HG03175 (cell line): Measurements from ENCODE around the gene STUM.
"Not testable (repeated sequence)": the region's sequence is repeated elsewhere in the genome, so short reads cannot be mapped to it uniquely, and the experiment has no call there.

ENCODE experiments used
- ATAC-seq: cut with Tn5 transposase; IDR thresholded peaks from one replicate; pipeline ENCODE4 v1.9.1; 2021; ENCODE audit warnings: mild to moderate bottlenecking, moderate library complexity; ENCODE audit not compliant: unreplicated experiment

STUM gene

DNA sequence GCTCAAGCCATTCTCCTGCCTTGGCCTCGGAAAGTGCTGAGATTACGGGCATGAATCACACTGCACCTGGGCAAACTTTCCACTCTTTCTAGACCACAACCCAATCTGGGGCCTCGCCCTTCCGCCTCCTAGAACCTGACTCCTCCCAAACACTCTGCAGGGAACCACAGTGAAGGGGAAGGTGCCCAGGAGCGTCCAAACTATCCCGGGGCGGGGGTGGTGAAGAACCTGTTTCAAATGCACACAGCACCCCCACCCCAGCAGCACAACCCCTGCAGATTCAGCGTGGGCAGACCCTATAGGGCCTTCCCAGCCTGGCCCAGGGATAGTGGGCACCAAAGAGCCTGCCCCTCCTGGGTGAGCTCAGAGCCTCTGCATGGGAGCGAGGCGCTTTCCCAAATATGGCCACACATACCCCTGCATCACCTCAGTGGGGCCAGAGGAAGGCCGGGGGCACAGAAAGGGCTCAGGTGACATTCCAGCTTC lies 86.9 kb downstream of the STUM start:
- no peak for ATAC-seq

DNA sequence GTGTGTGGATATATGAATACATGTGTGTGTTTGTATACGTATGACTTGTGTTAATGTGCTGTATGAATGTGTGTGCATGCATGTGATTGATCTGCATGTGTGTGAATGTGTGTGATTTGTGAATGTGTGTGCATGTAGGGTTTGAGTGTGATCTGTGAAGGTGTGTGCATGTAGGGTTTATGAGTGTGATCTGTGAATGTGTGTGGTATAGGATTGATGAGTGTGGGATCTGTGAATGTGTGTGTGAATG lies 88.2 kb downstream of the STUM start:
- ATAC-seq: no peak

DNA sequence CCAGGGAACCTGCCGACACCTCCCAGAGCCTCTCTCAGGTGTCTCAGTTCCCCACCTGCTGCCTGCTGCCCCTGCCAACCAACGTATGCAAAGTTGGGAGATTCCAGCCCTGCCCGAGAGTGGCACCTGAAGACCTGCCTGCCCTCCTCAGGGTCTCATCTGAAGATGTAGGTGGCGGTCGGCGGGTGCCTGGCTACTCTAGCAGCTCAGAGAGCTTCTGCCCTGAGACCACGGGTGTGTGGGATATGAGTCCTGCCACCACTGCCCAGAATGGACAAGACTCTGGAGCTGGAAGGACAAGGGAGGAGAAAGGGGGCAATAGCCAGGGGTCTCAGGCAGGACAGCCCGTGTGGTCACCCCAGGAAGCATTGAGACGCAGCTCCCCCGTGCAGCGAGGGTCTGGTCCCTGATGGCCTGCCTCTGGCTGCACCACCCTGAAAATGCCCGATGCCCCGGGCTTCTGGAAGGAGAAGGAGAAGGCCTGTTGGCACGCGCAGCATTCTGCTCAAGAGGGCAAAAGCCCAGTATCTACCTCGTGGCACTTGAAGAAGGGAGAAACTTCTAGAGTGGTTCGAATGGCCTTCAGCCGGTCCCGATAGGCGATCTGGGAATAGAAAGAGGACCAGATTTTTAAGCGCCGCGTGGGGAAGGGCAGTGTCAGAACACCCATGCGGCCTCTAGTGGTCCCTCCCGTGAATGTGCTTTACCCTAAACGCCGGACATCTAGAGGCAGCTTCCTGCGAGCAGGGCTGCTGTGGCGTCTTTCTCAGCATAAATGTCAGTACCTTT lies 88.8 kb downstream of the STUM start:
- no peak for ATAC-seq

GRCh38 chr1:226638001-226638601 lies 89.5 kb downstream of the STUM start:
- ATAC-seq: no peak

DNA sequence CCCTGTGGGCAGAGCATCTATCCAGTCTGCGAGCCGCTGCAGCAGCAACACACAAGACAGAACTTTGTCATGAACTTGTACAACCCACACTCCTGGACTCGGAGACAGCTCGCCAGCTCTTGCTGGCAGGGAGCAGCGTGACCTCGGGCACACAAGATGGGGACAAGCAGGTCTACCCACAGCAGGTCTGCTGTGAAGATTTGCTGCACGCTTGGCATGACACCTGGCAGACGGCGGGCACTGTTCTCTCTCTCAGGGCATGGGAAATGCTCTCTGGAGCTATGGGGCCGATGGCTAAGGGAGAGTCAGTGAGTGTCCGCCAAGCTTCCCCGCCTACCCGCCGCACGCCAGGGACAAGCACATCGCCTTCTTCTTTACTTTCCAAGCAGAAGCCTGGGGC lies 90.0 kb downstream of the STUM start:
- no peak for ATAC-seq

DNA sequence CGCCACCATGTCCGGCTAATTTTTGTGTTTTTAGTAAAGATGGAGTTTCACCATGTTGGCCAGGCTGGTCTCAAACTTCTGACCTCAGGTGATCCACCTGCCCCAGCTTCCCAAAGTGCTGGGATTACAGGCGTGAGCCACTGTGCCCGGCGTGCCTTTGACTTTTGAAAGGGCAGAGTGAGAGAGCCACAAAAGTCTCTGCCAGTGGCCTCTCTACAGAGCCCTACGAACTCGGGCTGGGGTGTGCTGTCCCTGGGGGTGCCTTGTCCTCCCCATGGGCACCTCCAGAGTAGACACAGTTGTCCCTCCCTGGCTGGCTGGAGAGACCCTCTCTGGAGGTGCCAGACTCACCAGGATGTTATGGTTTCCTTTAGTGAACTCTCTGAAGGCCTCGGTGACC lies 90.6 kb downstream of the STUM start:
- ATAC-seq: not testable (repeated sequence)

DNA sequence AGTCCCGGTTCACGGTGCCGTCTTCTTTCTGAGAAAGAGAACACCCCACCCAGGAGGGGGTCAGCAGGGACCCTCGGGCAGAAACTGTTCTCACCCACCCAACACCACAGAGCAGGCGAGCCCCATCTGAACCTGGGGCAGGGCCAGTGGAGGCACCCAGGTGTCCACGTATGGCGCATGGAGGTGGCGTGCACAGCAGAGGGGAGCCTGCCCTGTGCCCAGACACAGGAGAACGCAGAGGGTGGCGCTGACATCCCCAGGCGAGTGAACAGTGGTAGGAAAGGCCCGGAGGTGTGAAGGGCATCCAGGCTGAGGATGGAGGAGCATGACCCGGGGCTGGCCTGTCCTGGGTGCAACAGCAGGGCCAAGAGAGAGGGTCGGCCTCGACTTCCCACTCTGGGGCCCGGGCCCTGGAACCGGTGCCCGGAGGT lies 91.1 kb downstream of the STUM start:
- no peak for ATAC-seq

DNA sequence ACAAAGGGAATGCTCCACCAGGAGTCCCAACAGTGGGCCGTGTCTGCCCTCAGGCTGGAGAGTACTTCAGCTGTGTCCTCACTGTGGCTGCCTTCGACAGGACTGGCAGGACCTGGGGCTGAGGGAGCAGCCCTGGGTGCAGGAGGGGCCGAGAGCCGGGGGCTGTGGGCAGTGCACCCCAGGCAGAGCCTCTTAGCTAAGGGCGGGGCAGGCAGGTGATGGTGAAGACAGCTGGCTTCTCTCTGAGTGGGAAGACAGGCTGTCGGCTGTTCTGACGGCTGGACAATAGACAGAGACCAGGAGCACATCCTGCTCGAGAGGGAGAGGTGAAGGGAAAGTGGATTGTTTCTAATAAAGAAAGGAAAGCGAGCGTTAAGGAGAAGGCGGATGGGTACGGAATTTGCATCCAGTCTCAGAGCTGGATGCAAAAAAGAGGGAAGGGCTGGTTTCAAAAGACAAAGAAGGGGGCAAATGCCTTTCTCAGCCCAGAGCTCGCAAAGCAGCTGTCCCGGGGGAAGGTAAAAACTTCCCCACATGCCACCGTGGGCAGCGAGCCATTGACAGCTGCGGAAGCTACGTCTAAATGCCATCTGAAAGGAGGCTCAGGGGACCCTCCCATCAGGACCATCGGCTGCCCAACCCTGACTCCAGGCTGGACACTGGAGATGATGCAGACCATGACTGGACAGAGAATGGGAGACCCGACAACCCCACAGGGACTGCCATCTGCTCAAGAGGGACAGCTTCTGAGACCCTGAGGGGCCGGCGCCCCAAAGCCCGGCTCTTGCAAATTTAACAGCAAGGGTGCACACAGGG lies 92.0 kb downstream of the STUM start:
- ATAC-seq: no peak

DNA sequence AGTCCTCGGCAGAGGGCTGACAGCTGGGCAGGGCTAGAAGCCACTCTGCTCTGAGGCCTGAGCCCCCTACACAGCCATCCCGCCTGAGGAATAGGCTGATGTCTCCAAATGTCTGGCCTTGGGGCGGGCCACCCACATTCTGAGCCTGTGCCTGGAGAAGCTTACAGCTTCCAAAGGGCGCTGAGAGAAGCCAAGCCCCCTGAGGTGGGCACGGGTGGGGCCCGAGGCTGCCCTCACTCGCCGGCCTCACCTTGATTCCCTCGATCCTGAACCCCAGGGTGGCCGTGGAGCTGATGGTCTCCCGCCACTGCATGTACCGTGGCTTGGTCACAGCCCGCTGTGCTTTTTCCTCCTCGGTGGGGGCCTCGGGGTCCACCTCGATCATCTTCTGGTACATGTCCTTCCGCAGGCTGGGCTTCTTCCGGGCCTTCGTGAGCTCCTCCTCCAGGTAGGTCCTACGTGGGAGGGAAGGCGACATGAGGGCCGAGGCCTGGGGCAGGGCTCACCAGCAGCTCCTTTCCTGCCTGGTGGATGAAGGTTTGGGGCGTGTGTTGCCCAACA lies 93.2 kb downstream of the STUM start:
- ATAC-seq: no peak

DNA sequence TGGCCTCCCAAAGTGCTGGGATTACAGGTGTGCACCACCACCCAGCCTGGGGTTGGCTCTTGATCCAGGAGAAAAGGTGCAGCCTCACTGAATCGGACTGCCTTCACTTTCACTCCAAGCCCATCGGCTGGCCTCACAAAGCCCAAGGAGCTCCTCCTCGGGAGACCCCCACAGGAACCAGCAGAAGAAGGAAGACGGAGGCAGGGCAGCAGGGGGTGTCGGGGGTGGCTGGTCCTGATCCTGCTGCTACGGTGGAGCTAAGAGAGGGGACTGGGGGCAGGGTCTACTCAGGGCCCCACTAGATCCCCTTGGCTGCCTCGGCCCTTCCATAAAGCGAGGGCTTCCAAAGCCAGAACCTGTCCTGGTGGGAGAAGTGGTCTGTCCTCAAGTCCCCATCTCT lies 93.9 kb downstream of the STUM start:
- no peak for ATAC-seq

- no peak for ATAC-seq
These were observed 94.6 kb downstream of the STUM start for GRCh38 chr1:226643177-226643576.

GRCh38 chr1:226643611-226644540 lies 95.3 kb downstream of the STUM start:
- peak; percentile 57 for ATAC-seq

DNA sequence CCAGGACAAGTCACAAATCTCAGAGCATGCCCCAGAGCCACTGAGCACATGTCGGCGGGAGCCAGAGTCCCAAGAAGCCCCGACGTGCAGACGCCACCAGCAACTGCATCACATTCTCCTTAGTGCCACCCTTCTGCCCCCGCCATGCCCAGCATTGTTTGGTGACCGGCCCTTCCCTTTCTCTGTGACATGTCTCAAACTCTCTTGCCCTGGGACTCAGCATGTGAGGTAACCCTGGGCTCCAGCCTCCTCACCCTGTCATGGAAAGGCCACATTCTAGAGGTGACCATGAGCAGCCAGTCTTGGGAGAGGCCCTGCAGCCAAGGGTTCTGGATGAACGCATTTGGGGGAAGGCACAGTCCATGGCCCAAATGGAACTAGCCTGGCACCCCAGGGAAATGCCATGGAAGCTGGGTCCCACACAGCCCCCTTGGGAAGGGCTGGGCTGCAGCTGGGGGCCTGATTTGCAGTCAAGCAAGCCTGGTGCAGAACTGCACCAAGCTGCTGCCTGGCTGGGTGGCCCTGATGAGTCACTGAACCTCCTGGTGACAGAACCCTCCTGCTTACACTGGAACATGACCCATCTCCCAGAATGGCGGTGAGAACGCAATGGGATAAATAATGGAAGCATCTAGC lies 96.1 kb downstream of the STUM start:
- no peak for ATAC-seq

- ATAC-seq: no peak
These were observed 96.9 kb downstream of the STUM start for GRCh38 chr1:226645279-226645976.

- no peak for ATAC-seq
These were observed 97.7 kb downstream of the STUM start for GRCh38 chr1:226646026-226646869.

DNA sequence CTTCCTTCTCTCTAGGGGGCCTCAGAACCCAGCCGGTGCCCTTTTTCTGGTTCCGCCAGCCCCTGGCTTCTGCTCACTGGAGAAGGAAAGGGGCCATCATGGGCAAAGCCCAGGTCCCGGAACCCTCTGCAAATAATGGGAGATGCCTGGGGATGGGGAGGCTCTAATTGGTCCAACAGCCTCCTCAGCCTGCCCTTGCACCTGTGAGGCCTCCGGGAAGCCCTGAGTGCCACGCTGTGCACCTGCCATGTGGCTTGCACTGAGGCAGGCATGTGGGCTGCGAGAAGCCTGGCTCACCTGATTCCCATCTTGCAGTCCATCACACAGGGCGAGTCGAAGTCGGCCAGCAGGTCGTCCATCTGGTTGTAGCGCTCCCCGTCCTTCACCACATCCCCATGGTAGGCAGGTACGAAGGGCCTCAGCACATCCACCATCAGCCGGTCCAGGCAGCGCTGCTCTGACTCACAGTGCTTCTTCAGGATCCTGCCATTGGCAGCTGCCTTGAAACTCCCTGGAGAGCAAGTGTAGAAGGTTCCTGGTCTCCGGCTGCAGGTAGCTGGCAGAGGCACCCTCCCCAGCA lies 98.4 kb downstream of the STUM start:
- ATAC-seq: no peak

DNA sequence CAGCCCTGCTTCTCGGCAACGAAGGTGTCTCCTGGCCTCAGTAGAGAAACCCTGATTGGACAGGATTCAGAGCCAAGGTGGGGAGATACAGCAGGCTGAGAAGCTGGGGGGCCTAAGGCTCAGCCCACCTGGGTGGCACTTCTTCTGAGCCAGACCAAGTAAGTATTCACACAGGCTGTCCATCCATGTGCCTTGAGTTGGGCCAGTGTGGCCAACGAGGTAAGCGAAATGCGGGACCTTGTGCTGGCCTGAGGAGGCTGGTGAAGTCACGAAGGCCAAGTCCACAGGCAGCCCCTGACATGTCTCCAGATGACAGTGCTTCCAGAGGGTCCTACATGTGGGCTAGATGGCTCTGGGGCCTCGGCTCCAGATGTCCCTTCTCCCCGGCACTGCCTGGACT lies 99.2 kb downstream of the STUM start:
- no peak for ATAC-seq

- no peak for ATAC-seq
These were observed 99.9 kb downstream of the STUM start for GRCh38 chr1:226648421-226648820.
